ENCODE measurements around the gene TOPAZ1. TPM values are rescaled to one million over a fixed set of nuclear protein-coding genes. Genes with fewer than 3 reads are reported as not detected.

The TOPAZ1 gene
- total and polyA plus RNA-seq, 2 of the 13 experiments (the other 11 are each of a cell fraction or from before 2014, with no cell fraction given), result not detected

DNA sequence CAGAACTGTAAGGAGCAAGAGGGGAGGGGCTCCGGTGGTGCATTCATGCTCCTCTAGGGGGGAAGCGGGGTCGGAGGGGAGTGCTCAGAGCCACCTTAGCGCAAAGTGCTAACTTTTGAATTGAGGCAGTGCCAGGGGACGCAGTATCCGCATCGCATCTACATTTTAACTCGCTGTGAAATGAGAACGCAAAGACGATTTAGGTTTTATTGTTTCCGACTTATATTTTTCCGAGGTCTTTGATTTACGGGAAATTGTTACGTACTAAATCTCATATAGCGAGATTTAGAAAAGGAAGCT lies 97.1 kb downstream of the TOPAZ1 start (continued):
- no peak for TF ChIP-seq SMYD3 (CRISPR knock-in tag; IDR thresholded peaks at IDR 0.05)
- no peak for TF ChIP-seq ZNF451 (CRISPR knock-in tag; IDR thresholded peaks at IDR 0.05)
- no peak for TF ChIP-seq POLR2A (IDR thresholded peaks at IDR 0.05; ENCODE audit: insufficient read depth in 1 of 2, low read depth in 2 of 2, low read length in 2 of 2)
- no peak for TF ChIP-seq SIN3B (IDR thresholded peaks at IDR 0.05; ENCODE audit: low read length)
- TF ChIP-seq ZNF44 (CRISPR knock-in tag; IDR thresholded peaks at IDR 0.05), result no peak
- 0 out of 2 replicates have a peak, but pooled peaks have one; percentile 17 for TF ChIP-seq GFI1 (CRISPR knock-in tag; IDR thresholded peaks at IDR 0.05; ENCODE audit: borderline replicate concordance)
- TF ChIP-seq, protein P1, sequence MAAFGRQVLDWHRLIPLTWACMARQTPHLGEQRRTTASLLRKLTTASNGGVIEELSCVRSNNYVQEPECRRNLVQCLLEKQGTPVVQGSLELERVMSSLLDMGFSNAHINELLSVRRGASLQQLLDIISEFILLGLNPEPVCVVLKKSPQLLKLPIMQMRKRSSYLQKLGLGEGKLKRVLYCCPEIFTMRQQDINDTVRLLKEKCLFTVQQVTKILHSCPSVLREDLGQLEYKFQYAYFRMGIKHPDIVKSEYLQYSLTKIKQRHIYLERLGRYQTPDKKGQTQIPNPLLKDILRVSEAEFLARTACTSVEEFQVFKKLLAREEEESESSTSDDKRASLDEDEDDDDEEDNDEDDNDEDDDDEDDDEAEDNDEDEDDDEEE (CRISPR knock-in tag; IDR thresholded peaks at IDR 0.05), result no peak
- no peak for TF ChIP-seq ZNF792 (CRISPR knock-in tag; IDR thresholded peaks at IDR 0.05)
- TF ChIP-seq ZNF383 (CRISPR knock-in tag; IDR thresholded peaks at IDR 0.05; ENCODE audit: borderline replicate concordance), result no peak
- TF ChIP-seq ZNF720 (CRISPR knock-in tag; IDR thresholded peaks at IDR 0.05), result no peak
- 0 out of 2 replicates have a peak, but pooled peaks have one; percentile 2 for TF ChIP-seq ZNF468 (CRISPR knock-in tag; IDR thresholded peaks at IDR 0.05)
- TF ChIP-seq PITX1 (CRISPR knock-in tag; IDR thresholded peaks at IDR 0.05), result no peak
- TF ChIP-seq GZF1 (CRISPR knock-in tag; IDR thresholded peaks at IDR 0.05), result no peak
- TF ChIP-seq PTBP1 (IDR thresholded peaks at IDR 0.05; ENCODE audit: low read depth, low read length, poor library complexity, severe bottlenecking), result no peak
- TF ChIP-seq, protein P2, sequence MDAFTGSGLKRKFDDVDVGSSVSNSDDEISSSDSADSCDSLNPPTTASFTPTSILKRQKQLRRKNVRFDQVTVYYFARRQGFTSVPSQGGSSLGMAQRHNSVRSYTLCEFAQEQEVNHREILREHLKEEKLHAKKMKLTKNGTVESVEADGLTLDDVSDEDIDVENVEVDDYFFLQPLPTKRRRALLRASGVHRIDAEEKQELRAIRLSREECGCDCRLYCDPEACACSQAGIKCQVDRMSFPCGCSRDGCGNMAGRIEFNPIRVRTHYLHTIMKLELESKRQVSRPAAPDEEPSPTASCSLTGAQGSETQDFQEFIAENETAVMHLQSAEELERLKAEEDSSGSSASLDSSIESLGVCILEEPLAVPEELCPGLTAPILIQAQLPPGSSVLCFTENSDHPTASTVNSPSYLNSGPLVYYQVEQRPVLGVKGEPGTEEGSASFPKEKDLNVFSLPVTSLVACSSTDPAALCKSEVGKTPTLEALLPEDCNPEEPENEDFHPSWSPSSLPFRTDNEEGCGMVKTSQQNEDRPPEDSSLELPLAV (CRISPR knock-in tag; conservative IDR thresholded peaks at IDR 0.05; ENCODE audit: low read depth), result no peak
- TF ChIP-seq MIXL1 (CRISPR knock-in tag; IDR thresholded peaks at IDR 0.05), result no peak
- TF ChIP-seq RFX5 (IDR thresholded peaks at IDR 0.05; ENCODE audit: low read depth, low read length), result no peak
- TF ChIP-seq ZFP36L2 (CRISPR knock-in tag; IDR thresholded peaks at IDR 0.05), result no peak
- TF ChIP-seq, protein P3, sequence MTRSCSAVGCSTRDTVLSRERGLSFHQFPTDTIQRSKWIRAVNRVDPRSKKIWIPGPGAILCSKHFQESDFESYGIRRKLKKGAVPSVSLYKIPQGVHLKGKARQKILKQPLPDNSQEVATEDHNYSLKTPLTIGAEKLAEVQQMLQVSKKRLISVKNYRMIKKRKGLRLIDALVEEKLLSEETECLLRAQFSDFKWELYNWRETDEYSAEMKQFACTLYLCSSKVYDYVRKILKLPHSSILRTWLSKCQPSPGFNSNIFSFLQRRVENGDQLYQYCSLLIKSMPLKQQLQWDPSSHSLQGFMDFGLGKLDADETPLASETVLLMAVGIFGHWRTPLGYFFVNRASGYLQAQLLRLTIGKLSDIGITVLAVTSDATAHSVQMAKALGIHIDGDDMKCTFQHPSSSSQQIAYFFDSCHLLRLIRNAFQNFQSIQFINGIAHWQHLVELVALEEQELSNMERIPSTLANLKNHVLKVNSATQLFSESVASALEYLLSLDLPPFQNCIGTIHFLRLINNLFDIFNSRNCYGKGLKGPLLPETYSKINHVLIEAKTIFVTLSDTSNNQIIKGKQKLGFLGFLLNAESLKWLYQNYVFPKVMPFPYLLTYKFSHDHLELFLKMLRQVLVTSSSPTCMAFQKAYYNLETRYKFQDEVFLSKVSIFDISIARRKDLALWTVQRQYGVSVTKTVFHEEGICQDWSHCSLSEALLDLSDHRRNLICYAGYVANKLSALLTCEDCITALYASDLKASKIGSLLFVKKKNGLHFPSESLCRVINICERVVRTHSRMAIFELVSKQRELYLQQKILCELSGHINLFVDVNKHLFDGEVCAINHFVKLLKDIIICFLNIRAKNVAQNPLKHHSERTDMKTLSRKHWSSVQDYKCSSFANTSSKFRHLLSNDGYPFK (CRISPR knock-in tag; IDR thresholded peaks at IDR 0.05; ENCODE audit: borderline replicate concordance), result no peak
- no peak for TF ChIP-seq RAD21 (CRISPR knock-in tag; IDR thresholded peaks at IDR 0.05)
- TF ChIP-seq, protein P4, sequence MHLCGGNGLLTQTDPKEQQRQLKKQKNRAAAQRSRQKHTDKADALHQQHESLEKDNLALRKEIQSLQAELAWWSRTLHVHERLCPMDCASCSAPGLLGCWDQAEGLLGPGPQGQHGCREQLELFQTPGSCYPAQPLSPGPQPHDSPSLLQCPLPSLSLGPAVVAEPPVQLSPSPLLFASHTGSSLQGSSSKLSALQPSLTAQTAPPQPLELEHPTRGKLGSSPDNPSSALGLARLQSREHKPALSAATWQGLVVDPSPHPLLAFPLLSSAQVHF (CRISPR knock-in tag; IDR thresholded peaks at IDR 0.05), result no peak
- no peak for TF ChIP-seq ZNF83 (CRISPR knock-in tag; IDR thresholded peaks at IDR 0.05; ENCODE audit: borderline replicate concordance)
- TF ChIP-seq KMT2B (CRISPR knock-in tag; IDR thresholded peaks at IDR 0.05), result 0 out of 2 replicates have a peak, but pooled peaks have one; percentile 20
- TF ChIP-seq JUND (CRISPR knock-in tag; IDR thresholded peaks at IDR 0.05), result no peak
- TF ChIP-seq GABPA (IDR thresholded peaks at IDR 0.05; ENCODE audit: low read depth, low read length), result no peak
- TF ChIP-seq GABPA (CRISPR knock-in tag; IDR thresholded peaks at IDR 0.05; ENCODE audit: low read depth), result no peak
- no peak for TF ChIP-seq ZFYVE20 (CRISPR knock-in tag; IDR thresholded peaks at IDR 0.05; ENCODE audit: borderline replicate concordance, low read depth)
- TF ChIP-seq KDM5B (CRISPR knock-in tag; IDR thresholded peaks at IDR 0.05; ENCODE audit: borderline replicate concordance), result no peak
- TF ChIP-seq KLF9 (CRISPR knock-in tag; IDR thresholded peaks at IDR 0.05; ENCODE audit: low read depth), result no peak

All from HepG2 (cell line).